Stimulated activated effector memory CD8-positive, alpha-beta T cell treated with anti-CD3 and anti-CD28 coated beads, Interleukin-12 subunit alpha, Interleukin-12 subunit beta, amount 100 ng/mL, for 72 hours (primary cell): ENCODE data around the gene DNAH8.
A peak's percentile ranks its signal among the peaks of the same experiment; 100 is the strongest.

Source experiments
- ATAC-seq: fragments of 150-1000 bp; cut with Tn5 transposase; 2 replicates; pipeline ENCODE4 v1.10.0; 2021
- DNase-seq, 2 donors: peaks; one replicate each; pipeline ENCODE4 v3.0.0; 2021 to 2022; ENCODE audit warnings: low spot score in 2 of 2
- H3K27ac Mint-ChIP-seq: one replicate; pipeline ENCODE4 v1.8.0; 2022; ENCODE audit warnings: mild to moderate bottlenecking, mixed read lengths
- H3K36me3 Mint-ChIP-seq: one replicate; pipeline ENCODE4 v1.8.0; 2022; ENCODE audit warnings: mild to moderate bottlenecking, mixed read lengths
- H3K4me1 Mint-ChIP-seq: one replicate; pipeline ENCODE4 v1.8.0; 2022; ENCODE audit warnings: mixed read lengths
- H3K4me3 Mint-ChIP-seq: one replicate; pipeline ENCODE4 v1.8.0; 2022; ENCODE audit warnings: mild to moderate bottlenecking, mixed read lengths
- H3K9me3 Mint-ChIP-seq: one replicate; pipeline ENCODE4 v1.8.0; 2022; ENCODE audit warnings: mixed read lengths

Gene DNAH8

GRCh38 chr6:38815250-38815649, 100.1 kb downstream of the DNAH8 start:
- Mint-ChIP-seq H3K27ac (no peak overlapping the region), H3K9me3 (no peaks in the 10 kb centered on the region), H3K36me3 (no peaks in the 10 kb centered on the region), H3K4me3 (no peak overlapping the region), H3K4me1 (peaks cover 5% of the 10 kb centered on the region)
- no peak for DNase-seq
- no peak for ATAC-seq

- Mint-ChIP-seq H3K9me3 (no peaks in the 10 kb centered on the region), H3K4me3 (no peak overlapping the region), H3K4me1 (no peaks in the 10 kb centered on the region), H3K27ac (no peak overlapping the region), H3K36me3 (no peaks in the 10 kb centered on the region)
- DNase-seq, result no peak
- ATAC-seq, result no peak
Measured at GRCh38 chr6:38818691-38819090, 103.6 kb downstream of the DNAH8 start.

DNA sequence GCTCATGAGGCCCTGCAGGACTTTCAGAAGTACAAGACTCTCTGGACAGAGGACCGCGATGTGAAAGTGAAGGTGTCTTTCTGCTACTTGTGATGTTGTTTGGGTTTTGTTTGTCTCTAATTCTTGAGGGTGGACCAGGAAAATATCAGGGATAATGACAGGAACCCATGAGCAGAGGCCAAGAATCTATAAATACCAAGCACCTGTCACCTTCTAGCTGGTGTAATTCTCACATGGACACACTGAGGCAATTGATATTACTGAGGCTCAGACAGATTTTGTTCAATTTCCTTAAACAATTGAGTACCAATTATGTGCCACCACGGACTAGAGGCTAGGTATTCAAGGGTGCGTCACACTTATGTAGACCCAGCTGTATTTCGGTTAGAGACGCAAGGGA, 107.9 kb downstream of the DNAH8 start:
- DNase-seq, result no peak
- Mint-ChIP-seq H3K27ac (no peak overlapping the region), H3K4me3 (no peak overlapping the region), H3K4me1 (no peaks in the 10 kb centered on the region), H3K9me3 (no peaks in the 10 kb centered on the region), H3K36me3 (no peaks in the 10 kb centered on the region)
- no peak for ATAC-seq

DNA sequence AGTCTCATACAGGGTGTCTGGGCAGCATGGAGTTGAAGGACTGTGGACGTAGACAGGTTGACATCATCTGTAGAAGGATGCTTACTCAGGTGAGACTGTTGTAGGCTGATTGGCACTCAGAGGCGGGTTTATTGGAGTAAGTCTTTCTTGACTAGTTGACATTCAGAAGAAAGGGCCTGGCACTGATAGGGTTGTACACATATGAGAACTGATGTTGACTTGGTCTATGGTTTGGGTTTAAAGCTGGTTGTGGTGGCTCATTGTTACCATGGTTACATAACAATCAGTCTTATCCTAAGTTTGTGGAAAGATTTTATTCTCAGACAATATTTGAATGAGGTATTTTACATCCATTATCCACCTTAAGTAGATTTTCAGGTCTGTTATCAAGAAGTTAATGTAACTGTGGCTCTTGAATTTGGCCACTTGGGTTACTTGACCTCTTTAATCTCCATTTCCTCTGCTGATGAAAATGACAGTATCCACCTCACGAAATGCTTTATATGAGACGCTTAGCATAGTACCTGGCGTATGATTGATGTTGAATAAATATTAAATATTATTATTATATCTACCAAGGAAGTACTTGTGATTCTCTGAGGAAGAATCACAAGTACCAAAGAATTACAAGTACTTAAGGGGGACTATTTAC, 109.3 kb downstream of the DNAH8 start:
- no peak overlapping the region for H3K27ac Mint-ChIP-seq
- no peaks in the 10 kb centered on the region for H3K9me3 Mint-ChIP-seq
- H3K36me3 Mint-ChIP-seq, result no peaks in the 10 kb centered on the region
- no peak for ATAC-seq
- H3K4me1 Mint-ChIP-seq, result no peaks in the 10 kb centered on the region
- no peak for DNase-seq
- no peak overlapping the region for H3K4me3 Mint-ChIP-seq

DNA sequence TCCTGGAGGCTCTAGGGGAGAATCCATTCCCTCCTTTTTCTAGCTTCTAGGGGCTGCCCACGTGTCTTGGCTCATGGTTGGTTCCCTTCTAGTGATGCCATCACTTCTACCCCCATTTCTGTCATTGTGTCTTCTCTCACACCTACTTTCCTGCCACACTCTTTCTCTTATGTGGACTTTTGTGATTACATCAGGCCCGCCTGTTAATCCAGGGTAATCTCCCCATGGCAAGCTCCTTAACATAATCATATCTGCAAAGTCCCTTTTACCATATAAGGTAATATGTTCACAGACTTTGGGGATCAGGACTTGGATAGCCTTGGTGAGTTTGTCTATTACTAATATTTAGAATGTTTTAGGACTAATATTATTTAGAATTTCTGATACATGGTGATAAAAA, 111.9 kb downstream of the DNAH8 start:
- H3K4me1 Mint-ChIP-seq, result no peaks in the 10 kb centered on the region
- ATAC-seq (no peak), DNase-seq (no peak)
- no peak overlapping the region for H3K4me3 Mint-ChIP-seq
- peaks cover 4% of the 10 kb centered on the region for H3K9me3 Mint-ChIP-seq
- H3K36me3 Mint-ChIP-seq, result no peaks in the 10 kb centered on the region
- no peak overlapping the region for H3K27ac Mint-ChIP-seq

GRCh38 chr6:38831865-38832264, 116.8 kb downstream of the DNAH8 start:
- ATAC-seq, result no peak
- no peak for DNase-seq
- Mint-ChIP-seq H3K36me3 (no peaks in the 10 kb centered on the region), H3K9me3 (peaks cover 4% of the 10 kb centered on the region), H3K27ac (no peak overlapping the region), H3K4me3 (no peak overlapping the region), H3K4me1 (no peaks in the 10 kb centered on the region)

DNA sequence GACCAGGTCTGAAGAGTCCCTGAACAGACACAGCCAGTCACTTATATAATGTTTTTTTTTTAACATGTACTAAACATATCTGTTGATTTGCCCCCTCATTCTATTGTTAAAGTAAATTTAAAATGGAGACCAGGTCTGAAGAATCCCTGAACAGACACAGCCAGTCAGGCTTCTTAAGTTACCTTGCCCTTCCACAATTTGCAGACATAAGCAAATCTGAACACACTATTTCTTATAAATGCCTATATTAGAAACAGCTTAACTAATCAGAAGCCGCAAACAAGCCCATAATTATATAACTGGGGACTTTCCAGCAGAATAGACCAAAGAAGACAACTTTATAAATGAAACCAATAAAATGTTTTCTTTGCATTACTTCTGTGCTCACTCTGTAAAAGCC, 118.2 kb downstream of the DNAH8 start:
- Mint-ChIP-seq H3K4me3 (no peak overlapping the region), H3K9me3 (peaks cover 4% of the 10 kb centered on the region), H3K4me1 (no peaks in the 10 kb centered on the region), H3K27ac (no peak overlapping the region), H3K36me3 (no peaks in the 10 kb centered on the region)
- ATAC-seq, result no peak
- no peak for DNase-seq

DNA sequence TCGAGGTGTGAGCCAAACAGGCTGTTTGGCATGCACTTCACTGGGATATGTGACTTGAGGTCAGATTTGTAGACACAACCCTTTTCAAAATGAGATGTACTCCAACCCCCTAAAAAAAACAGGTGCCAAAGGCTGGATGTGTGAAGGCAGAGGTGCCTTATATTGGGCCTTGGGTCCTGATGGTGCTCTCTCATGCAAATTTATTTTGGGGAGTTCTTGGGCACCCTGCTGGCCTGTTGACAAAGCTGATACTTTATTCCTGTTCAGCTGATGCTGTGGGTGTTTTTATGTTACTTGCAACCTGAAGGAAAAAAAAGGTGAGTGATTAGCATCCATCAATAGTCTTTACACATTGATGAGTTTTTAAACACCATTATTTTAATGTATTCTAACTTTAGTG, 121.5 kb downstream of the DNAH8 start:
- no peaks in the 10 kb centered on the region for H3K36me3 Mint-ChIP-seq
- ATAC-seq (no peak), DNase-seq (no peak)
- H3K4me3 Mint-ChIP-seq, result no peak overlapping the region
- no peaks in the 10 kb centered on the region for H3K9me3 Mint-ChIP-seq
- H3K27ac Mint-ChIP-seq, result no peak overlapping the region
- no peaks in the 10 kb centered on the region for H3K4me1 Mint-ChIP-seq

- no peak for ATAC-seq
- no peak overlapping the region for H3K27ac Mint-ChIP-seq
Measured at GRCh38 chr6:38837101-38837500, 122.0 kb downstream of the DNAH8 start.

DNA sequence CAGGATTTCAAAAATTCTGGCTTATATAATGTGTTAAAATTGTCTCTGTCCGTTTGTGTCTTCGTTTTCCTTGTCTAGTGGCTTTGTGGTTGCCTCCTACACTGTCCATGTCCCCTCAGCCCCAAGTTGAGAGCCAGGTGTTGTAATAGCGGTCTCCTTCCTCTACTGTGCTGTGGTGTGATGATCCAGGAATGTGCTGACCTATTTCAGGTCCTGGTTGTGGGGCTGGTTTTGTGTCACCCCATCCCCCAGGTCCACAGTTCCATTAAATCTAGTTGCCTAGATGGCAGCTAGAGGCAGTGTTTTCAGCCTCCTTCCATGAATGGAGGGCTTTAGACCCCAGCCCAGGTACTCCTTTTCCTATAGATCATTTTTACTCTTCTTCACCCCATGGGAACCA, 128.7 kb downstream of the DNAH8 start:
- Mint-ChIP-seq H3K4me3 (no peak overlapping the region), H3K27ac (no peak overlapping the region), H3K9me3 (no peaks in the 10 kb centered on the region), H3K36me3 (no peaks in the 10 kb centered on the region), H3K4me1 (no peaks in the 10 kb centered on the region)
- DNase-seq (no peak), ATAC-seq (no peak)

More at GRCh38 chr6:38837101-38837500, 122.0 kb downstream of the DNAH8 start:
- DNase-seq, result no peak
- no peaks in the 10 kb centered on the region for H3K4me1 Mint-ChIP-seq
- no peaks in the 10 kb centered on the region for H3K36me3 Mint-ChIP-seq
- no peak overlapping the region for H3K4me3 Mint-ChIP-seq
- H3K9me3 Mint-ChIP-seq, result no peaks in the 10 kb centered on the region

DNA sequence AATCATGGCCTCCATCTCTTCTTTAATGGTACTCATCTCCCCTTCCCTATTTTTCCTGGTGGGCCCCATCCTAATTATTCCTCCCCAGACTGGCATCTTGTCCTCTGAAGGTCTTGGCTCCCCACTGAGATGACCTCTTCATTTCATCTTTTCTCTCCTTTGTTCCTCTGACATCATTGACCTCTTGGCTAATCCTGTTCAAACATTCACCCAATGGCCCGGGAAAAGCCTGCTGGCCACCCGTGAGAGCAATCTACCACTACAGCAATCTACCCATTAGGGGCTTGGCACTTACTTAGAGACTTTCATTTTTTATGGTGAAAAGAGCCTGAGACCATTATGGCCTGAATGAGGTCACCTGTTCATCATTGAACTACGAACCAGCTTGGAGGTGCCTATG, 130.8 kb downstream of the DNAH8 start:
- Mint-ChIP-seq H3K9me3 (no peaks in the 10 kb centered on the region), H3K4me1 (no peaks in the 10 kb centered on the region), H3K4me3 (no peak overlapping the region), H3K27ac (no peak overlapping the region), H3K36me3 (no peaks in the 10 kb centered on the region)
- no peak for DNase-seq
- ATAC-seq, result no peak

GRCh38 chr6:38846361-38846760, 131.2 kb downstream of the DNAH8 start:
- Mint-ChIP-seq H3K27ac (no peak overlapping the region), H3K4me1 (no peaks in the 10 kb centered on the region), H3K4me3 (no peak overlapping the region), H3K9me3 (no peaks in the 10 kb centered on the region), H3K36me3 (no peaks in the 10 kb centered on the region)
- ATAC-seq, result no peak
- no peak for DNase-seq

GRCh38 chr6:38846844-38847243, 131.7 kb downstream of the DNAH8 start:
- H3K27ac Mint-ChIP-seq, result no peak overlapping the region
- no peak for DNase-seq
- ATAC-seq, result no peak
- no peaks in the 10 kb centered on the region for H3K36me3 Mint-ChIP-seq
- no peaks in the 10 kb centered on the region for H3K4me1 Mint-ChIP-seq
- no peaks in the 10 kb centered on the region for H3K9me3 Mint-ChIP-seq
- H3K4me3 Mint-ChIP-seq, result no peak overlapping the region

GRCh38 chr6:38847497-38847896, 132.4 kb downstream of the DNAH8 start:
- no peaks in the 10 kb centered on the region for H3K4me1 Mint-ChIP-seq
- DNase-seq, result no peak
- peak; percentile 85 for ATAC-seq
- no peak overlapping the region for H3K27ac Mint-ChIP-seq
- no peaks in the 10 kb centered on the region for H3K9me3 Mint-ChIP-seq
- H3K4me3 Mint-ChIP-seq, result no peak overlapping the region
- no peaks in the 10 kb centered on the region for H3K36me3 Mint-ChIP-seq

- Mint-ChIP-seq H3K4me3 (no peak overlapping the region), H3K4me1 (no peaks in the 10 kb centered on the region), H3K27ac (no peak overlapping the region), H3K36me3 (no peaks in the 10 kb centered on the region), H3K9me3 (no peaks in the 10 kb centered on the region)
- DNase-seq (no peak), ATAC-seq (no peak)
Measured at GRCh38 chr6:38848760-38849159, 133.6 kb downstream of the DNAH8 start.

DNA sequence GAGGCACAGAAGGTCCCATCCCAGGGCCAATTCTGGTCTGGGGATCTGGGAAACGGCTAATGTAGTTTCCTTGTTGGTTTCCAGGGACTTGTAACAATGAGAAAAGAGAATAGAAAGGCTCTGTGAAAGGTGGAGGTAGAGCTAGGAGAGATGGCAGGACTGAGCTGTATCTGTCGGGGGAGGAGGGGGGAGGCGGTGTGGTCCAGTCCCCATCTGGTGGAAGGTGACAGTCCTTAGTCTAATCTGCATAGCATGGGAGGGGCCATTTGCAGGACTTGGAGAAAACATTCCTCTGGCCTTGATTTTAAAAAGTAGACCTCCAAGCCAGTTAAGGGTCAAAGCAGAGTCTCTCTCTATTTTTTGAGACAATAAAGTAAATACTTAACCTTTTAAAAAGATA, 137.1 kb downstream of the DNAH8 start:
- Mint-ChIP-seq H3K36me3 (no peaks in the 10 kb centered on the region), H3K4me1 (no peaks in the 10 kb centered on the region), H3K9me3 (no peaks in the 10 kb centered on the region), H3K4me3 (no peak overlapping the region), H3K27ac (no peak overlapping the region)
- DNase-seq (no peak), ATAC-seq (no peak)

GRCh38 chr6:38853236-38853635, 138.1 kb downstream of the DNAH8 start:
- Mint-ChIP-seq H3K9me3 (no peaks in the 10 kb centered on the region), H3K4me1 (no peaks in the 10 kb centered on the region), H3K4me3 (no peak overlapping the region), H3K27ac (no peak overlapping the region), H3K36me3 (no peaks in the 10 kb centered on the region)
- no peak for ATAC-seq
- DNase-seq, result no peak
